GM19455 (cell line): ENCODE data around the gene INAFM2.
A peak's percentile ranks its signal among the peaks of the same experiment; 100 is the strongest.

Source experiments
- ATAC-seq: cut with Tn5 transposase; IDR thresholded peaks from one replicate; pipeline ENCODE4 v1.9.1; 2021; ENCODE audit not compliant: unreplicated experiment

Gene INAFM2

DNA sequence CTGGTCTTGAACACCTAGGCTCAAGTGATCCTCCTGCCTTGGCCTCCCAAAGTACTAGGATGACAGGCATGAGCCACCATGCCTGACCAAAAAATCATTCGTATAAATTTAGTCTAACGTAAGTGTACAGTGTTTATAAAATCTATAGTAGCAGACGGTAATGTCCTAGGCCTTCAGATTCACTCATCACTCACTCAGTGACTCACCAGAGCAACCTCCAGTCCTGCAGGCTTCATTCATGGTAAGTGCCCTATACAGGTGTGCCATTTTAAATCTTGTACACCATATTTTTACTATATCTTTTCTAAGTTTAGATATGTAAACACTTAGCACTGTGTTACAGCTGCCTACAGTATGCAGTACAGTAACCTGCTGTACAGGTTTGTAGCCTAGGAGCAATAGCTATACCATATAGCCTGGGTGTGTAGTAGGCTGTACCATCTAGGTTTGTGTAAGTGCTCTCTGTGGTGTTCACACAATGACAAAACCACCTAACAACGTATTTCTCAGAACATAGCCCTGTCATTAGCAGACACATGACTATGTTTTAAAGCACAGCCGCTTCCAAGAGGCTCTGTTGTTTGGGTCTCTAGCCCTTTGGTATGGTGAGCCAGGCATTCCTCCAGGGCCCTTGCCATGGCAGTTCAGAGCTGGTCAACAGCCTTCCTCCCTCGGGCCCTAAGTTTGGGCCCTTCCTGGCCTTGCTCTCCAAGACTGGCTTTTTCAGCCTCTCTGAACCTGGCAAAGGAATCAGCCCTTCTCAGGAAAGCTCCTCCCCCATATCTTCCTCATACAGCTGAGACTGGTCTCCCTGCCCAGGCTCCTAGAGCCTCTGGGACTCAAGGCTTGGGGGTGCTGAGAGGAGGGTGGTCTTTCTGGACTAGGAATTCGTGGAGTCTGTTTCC, 19.2 kb downstream of the INAFM2 start:
- no peak for ATAC-seq

- no peak for ATAC-seq
These were observed 20.0 kb downstream of the INAFM2 start for GRCh38 chr15:40343512-40343911.

DNA sequence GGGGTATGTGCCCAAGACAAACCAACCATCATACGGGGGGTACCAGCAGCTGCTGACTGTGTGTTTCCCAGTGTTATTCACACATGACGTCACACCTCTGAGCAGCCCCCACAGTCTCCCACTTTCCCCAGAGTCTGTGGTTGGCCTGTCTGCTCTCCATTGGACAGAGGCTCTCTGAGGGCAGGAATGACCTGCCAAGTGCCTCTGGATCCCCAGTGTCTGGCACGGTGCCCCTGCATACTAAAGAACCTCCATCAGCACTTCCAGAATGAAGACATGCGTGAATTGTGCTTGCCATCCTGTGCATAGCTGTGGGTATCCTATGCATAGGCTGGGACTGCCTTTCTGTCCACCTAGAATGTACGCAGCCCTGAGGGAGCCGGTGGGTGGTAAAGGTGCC, 20.7 kb downstream of the INAFM2 start:
- no peak for ATAC-seq

DNA sequence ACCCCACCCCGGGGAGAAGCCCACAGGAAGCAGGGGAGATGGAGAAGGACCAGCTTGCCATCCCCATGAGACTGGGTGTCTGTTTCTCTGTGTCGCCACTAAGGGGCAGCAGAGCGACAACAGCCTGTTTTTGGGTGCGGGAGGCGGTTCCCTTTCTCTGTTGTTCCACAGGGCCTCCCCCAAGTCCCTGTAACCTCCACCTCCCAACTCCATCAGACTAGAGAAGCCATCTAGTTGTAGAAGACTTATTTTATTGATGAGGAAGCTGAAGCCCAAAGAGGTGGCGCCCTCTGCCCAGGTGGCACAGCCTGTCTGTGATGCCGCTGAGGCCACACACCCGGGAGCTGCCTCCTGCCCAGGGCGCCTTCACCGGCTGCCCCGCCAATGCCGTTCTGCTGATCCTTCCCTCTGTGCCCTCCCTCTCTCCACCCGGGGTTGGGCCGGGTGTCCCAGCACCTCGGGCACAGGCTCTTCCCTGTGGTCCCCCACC, 21.2 kb downstream of the INAFM2 start:
- ATAC-seq = no peak

GRCh38 chr15:40345225-40345866, 21.9 kb downstream of the INAFM2 start:
- ATAC-seq = no peak

- no peak for ATAC-seq
These were observed 22.5 kb downstream of the INAFM2 start for GRCh38 chr15:40345867-40346578.

- ATAC-seq = no peak
These were observed 23.4 kb downstream of the INAFM2 start for GRCh38 chr15:40346579-40347558.

GRCh38 chr15:40347559-40348473, 24.3 kb downstream of the INAFM2 start:
- ATAC-seq = no peak

- ATAC-seq = no peak
These were observed 25.0 kb downstream of the INAFM2 start for GRCh38 chr15:40348474-40348870.

GRCh38 chr15:40349163-40349562, 25.7 kb downstream of the INAFM2 start:
- no peak for ATAC-seq

GRCh38 chr15:40352281-40352901, 28.9 kb downstream of the INAFM2 start:
- ATAC-seq = no peak

- ATAC-seq = no peak
These were observed 30.2 kb downstream of the INAFM2 start for GRCh38 chr15:40353697-40354096.

GRCh38 chr15:40354408-40355171, 31.1 kb downstream of the INAFM2 start:
- no peak for ATAC-seq

DNA sequence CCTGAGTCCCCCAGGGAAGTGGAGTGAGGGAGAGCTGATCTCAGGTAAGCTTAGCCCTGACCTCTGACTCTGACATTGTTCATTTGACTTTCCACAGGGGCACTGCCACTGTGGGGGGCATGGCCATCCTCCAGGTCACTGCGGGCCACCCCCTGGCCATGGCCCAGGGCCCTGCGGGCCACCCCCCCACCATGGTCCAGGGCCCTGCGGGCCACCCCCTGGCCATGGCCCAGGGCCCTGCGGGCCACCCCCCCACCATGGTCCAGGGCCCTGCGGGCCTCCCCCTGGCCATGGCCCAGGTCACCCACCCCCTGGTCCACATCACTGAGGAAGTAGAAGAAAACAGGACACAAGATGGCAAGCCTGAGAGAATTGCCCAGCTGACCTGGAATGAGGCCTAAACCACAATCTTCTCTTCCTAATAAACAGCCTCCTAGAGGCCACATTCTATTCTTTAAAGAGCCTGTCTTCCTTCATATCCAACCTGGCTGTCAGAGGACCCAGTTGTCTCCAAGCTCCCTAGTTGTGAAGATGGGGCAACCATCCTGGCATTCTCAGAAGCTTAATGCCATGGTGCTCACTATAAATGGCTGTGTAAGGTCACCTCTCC, 32.6 kb downstream of the INAFM2 start:
- ATAC-seq = no peak

DNA sequence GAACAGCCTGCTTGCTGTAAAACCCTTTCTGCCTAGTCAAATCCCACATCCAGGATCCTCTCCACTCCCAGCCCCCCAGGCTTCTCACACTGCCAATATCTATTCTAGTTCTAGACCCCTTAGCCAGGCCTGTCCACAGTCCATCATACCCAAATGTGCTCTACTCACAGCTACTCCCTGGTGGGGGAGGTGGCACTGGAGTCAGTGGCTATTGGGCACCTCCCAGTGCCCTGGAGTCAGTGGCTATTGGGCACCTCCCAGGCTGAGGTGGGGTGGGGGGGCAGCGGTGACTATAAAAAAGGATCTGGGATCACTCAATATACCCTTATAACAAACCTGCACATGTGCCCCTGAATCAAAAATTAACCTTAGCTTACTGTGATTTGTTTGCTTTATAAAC, 33.8 kb downstream of the INAFM2 start:
- no peak for ATAC-seq

DNA sequence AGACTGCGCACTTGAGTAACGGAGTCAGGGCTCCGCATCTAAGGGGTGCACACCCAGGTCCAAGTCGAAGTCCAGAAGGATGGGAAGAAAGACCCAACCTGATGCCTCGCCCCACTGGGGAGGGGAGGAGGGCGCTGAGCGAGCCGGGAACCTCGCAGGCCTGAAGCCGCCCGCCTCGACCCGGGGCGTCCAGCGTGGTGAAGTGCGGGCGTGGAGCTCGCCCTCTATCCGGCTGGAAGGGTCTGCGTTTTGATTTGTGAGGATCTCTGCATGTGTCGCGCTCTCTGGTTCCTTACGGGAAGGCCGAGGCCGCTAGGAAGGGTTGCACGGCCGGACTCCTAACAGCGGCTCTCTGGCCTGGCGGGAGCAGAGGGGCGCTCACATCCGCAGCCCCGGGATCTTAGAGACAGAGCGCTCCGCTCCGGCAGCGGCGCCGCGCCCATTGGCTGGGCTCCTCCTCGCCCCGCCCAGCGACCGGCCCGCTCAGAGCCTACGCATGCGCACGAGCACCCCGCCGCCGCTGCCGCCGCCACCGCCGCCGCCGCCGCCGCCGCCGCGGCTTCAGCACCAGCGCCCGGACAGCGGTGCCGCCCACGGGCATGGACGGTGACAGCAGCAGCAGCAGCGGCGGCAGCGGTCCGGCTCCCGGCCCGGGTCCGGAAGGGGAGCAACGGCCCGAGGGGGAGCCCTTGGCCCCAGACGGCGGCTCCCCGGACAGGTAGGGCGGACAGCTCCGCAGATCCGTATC, 34.4 kb downstream of the INAFM2 start, which contains the start of gene DISP2:
TSS of gene DISP2 (plus strand) at position 497 of the 748 bp plus-strand sequence. CDS start at position 600, 103 bp downstream.
- peak; percentile 85 for ATAC-seq
